ENCODE measurements around the gene SSR3.

DNA sequence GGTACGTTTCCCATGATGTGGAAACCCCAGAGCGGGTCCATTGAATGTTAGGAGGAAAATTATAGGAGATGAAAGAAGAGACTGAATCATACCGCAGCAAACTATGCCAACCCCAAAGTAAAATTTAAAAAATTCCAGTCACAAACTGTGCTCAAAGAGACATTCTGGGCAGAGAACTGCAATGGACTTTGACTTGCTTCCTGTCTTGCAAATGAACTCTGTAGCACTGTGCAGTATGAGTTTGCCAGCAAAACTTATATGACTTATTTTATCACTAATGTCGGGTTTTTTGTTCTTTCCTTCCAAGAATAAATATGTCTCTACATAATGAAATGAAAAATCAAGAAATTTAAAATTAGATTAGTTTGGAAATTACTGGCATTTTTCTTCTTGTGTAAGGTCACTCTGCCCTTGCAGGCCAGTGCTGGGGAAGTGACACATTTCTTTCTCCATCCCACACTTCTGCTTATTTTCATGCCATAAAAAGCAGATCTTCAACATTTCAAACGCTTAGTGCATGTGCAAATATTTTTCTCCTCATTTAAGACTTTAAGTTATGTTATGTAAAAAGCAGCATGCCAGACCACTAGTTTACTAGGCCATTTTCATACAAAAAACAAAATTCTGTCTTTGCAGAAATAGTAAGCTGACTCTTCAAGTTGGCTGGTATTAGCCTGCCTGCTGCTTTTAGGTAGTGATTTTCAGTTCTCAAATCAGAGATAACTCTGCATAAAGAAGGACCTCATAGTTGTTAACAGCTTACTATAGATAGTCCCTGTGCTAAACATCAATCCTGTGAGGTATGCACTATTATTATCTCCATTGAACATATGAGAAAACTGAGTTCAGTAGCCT, 32.2 kb upstream of the SSR3 start:
- TF ChIP-seq, protein P1, sequence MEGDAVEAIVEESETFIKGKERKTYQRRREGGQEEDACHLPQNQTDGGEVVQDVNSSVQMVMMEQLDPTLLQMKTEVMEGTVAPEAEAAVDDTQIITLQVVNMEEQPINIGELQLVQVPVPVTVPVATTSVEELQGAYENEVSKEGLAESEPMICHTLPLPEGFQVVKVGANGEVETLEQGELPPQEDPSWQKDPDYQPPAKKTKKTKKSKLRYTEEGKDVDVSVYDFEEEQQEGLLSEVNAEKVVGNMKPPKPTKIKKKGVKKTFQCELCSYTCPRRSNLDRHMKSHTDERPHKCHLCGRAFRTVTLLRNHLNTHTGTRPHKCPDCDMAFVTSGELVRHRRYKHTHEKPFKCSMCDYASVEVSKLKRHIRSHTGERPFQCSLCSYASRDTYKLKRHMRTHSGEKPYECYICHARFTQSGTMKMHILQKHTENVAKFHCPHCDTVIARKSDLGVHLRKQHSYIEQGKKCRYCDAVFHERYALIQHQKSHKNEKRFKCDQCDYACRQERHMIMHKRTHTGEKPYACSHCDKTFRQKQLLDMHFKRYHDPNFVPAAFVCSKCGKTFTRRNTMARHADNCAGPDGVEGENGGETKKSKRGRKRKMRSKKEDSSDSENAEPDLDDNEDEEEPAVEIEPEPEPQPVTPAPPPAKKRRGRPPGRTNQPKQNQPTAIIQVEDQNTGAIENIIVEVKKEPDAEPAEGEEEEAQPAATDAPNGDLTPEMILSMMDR (IDR thresholded peaks at IDR 0.05 in 2 of 3, conservative IDR thresholded peaks at IDR 0.05 in 1 of 3; ENCODE audit: borderline replicate concordance in 1 of 3, insufficient read depth in 1 of 3, low read depth in 2 of 3, low read length in 2 of 3): no peak
- TF ChIP-seq, protein P2, sequence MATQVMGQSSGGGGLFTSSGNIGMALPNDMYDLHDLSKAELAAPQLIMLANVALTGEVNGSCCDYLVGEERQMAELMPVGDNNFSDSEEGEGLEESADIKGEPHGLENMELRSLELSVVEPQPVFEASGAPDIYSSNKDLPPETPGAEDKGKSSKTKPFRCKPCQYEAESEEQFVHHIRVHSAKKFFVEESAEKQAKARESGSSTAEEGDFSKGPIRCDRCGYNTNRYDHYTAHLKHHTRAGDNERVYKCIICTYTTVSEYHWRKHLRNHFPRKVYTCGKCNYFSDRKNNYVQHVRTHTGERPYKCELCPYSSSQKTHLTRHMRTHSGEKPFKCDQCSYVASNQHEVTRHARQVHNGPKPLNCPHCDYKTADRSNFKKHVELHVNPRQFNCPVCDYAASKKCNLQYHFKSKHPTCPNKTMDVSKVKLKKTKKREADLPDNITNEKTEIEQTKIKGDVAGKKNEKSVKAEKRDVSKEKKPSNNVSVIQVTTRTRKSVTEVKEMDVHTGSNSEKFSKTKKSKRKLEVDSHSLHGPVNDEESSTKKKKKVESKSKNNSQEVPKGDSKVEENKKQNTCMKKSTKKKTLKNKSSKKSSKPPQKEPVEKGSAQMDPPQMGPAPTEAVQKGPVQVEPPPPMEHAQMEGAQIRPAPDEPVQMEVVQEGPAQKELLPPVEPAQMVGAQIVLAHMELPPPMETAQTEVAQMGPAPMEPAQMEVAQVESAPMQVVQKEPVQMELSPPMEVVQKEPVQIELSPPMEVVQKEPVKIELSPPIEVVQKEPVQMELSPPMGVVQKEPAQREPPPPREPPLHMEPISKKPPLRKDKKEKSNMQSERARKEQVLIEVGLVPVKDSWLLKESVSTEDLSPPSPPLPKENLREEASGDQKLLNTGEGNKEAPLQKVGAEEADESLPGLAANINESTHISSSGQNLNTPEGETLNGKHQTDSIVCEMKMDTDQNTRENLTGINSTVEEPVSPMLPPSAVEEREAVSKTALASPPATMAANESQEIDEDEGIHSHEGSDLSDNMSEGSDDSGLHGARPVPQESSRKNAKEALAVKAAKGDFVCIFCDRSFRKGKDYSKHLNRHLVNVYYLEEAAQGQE (IDR thresholded peaks at IDR 0.05; ENCODE audit: low read depth): no peak
- TF ChIP-seq TCF7L2 (IDR thresholded peaks at IDR 0.05; ENCODE audit: borderline replicate concordance, extremely low read depth, insufficient read depth, insufficient read length) (no peak), EZH2 (IDR thresholded peaks at IDR 0.05) (no peak), RAD21 (IDR thresholded peaks at IDR 0.05; ENCODE audit: low read depth) (no peak), EZH2phosphoT487 (IDR thresholded peaks at IDR 0.05; ENCODE audit: borderline replicate concordance) (no peak)

Measured in HCT116 (cell line).